GM19328 (cell line): Measurements from ENCODE around the gene GJA5.

Experiments used
- ATAC-seq: cut with Tn5 transposase; IDR thresholded peaks from one replicate; pipeline ENCODE4 v1.9.1; 2021; ENCODE audit warnings: mild to moderate bottlenecking, moderate library complexity; ENCODE audit not compliant: unreplicated experiment

Gene GJA5

DNA sequence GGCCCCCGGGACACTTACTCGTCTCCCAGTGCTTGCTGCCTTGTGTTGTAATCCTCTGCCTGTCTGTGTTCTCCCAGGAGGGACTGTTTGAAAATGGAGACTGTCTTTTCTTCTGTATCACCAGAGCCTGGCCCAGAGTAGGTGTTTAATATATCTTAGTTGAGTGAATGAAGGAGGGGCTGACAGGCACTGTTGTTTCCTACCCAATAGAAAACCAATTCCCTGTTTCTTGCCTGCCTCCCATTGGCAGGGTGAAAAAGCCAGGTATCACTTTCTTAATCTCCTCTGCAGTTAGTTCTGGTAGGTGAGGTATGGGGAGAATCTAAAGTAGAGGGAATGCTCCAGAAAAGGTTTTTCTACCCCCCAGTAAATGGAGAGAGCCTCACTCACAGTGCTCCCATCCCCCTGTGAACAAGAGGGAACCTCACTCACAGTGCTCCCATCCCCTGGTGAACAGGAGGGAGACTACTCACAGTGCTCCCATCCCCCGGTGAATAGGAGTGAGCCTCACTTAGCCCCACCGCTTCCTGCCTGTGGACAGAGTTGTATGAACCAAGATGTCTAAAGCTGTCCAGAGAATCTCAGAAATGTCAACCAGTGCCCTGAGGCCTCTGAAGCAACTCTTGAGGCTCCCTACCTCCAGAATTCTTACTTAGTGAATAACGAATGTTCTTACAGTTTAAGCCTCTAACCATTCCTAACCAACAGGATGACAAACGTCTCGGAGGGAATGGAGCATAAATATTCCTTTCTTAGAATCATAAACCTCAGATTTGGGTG lies at the start of gene GJA5:
TSS of gene GJA5 (minus strand) at position 122 of the 780 bp plus-strand sequence. CDS start 1,364 bp downstream, outside the sequence.
- no peak for ATAC-seq

DNA sequence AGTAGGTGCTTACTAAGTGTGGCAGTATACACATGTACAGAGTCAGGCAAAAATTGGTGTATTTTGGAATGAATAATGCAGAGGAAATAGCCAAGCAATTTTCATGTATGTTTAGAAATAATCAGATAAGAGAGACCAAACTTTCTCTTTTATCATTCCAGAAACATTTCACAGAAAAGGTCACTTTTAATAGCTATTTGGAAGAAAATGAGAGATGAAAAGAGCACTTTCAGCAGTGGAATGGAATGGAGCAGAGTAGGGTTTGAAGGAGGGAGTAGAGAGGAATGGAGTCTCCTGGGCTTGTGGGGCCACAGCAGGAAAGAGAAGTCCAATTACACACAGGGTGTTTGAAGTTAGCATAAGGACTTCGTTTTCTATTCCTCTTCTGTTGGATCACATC lies 48.8 kb upstream of the GJA5 start:
- no peak for ATAC-seq

DNA sequence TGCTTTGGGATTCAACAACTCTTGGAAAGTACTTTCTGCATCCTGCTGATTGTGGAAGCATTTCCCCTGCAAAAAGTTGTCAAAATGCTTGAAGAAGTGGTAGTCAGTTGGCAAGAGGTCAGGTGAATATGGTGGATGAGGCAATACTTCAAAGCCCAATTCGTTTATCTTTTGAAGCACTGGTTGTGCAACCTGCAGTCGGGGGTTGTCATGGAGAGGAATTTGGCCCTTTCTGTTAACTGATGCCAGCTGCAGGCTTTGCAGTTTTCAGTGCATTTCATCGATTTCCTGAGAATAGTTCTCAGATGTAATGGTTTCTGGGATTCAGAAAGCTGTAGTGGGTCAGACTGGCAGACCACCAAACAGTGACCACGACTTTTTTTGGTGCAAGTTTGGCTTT lies 47.6 kb upstream of the GJA5 start:
- no peak for ATAC-seq

DNA sequence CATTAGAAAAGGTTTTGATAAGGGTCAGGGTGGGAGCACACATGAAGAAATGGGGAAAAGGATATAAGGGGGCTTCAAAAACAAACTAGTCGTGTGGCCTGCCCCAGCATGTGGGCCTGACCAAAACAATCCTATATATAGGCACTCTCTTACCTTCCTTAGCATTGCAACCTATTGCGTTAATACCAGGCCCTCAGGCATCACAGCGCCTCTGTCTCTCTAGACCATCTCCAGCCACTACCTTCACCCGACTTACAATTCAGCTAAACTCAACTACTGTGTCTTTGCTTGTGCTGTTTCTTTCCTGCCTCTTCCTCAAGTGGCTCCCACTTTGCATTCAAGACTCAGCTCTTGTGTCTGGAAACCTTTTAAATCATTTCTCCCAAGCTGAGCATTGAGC lies 47.0 kb upstream of the GJA5 start:
- no peak for ATAC-seq

DNA sequence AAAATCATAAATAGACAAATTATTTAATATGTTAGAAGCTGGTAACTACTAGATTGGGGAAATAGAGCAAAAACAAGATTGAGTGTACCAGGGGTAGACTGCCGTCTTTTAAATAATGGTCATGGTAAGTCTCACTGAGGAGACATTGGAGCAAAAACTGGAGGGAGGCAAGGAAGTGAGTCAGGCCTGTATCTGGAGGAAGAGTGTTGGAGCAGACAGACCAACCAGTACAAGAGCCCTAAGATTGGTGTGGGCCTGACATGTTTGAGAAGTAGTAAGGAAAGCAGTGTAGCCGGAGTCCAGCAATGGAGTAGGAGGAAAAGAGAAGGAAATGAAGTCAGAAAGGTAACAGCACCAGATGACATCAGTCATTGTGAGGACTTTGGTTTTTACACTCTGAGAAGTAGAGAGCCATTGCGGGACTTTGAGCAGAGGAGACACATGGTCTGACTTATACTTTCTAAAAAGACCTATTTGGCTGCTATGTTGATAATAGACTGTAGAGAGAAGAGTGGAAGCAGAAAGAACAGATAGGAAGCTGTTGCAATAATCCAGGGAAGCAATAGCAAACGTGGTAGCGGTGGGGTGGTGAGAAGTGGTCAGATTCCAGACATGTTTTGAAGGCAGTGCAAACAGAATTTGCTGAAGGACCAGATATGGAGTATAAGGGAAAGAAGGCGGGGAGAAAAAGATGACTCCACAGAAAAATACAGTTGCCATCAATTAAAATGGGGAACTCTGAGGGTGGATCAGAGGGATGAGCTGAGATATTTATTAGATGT lies 44.7 kb upstream of the GJA5 start:
- ATAC-seq = no peak

DNA sequence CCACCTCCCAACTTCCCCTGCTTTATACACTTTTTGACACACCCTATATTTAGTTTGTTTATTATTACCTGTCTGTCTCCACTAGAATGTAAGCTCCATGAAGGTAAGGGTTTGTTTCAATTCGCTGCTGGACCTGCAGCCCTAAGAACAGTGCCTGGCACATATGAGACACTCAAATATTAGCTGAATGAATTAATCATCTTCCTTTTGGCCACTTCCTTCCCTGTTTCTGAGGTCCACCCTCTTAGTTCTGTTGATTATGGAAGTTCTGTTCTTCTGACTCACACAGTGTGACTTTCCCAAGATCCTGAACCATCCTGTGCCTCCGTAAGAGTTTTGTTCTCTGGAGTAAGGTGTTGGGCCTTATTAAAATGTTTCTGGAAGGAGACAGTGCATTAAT lies 40.4 kb upstream of the GJA5 start:
- ATAC-seq = no peak

DNA sequence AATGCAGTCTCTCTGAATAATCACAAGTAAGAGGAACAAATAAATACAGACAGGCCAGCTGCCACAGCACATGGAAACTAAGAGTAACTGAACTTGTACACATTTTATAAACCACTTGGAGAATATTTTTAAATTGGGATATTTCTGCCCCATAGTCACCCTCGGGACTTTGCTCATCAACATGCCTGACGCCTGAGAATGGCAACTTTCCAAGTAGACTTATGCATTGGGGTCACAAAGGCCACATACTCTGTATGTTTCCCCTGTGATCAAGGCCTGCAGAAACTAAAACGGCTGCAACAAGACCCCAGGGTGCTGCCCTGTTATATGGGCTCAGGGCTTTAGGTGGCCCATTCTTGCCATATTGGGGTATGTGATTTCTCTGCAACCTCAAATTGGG lies 38.3 kb upstream of the GJA5 start:
- ATAC-seq = no peak

DNA sequence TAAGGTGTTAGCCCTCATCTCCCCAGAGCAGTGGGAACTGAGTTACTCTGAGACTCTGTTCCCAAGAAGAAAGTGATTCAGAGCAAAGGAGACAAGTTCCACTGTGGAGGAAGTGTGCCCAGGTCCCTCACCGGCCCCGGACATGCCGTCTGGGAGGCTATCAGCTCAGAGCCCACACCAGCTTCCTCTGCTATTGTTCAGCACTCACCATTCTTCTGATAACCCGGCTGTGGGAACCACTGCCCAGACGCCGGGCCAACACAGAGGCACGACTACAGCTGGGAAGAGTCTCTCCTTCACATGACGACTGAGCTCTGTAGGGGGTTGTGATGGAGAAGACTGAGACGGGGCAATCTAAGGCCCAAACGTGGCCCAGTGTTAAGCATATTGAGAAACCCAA lies 34.2 kb upstream of the GJA5 start:
- ATAC-seq = no peak

DNA sequence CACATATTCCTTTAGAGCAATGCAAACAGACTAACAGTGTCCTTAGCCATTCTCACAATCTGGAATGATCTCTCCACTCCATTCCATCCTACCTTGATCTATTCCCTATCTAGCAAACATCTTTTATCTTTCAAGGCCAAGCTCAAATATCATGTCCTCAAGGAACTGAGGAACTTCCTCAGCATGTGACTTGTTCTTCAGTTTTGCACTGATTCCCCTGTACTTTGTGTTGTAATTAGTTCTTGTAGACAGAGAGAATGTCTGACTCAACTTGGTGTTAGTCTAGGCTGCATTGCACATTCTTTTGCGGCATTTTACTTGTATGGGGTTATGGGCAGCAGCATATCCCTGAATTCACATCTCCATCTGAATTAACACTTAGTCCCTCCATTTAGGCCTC lies 31.5 kb upstream of the GJA5 start:
- ATAC-seq = no peak

DNA sequence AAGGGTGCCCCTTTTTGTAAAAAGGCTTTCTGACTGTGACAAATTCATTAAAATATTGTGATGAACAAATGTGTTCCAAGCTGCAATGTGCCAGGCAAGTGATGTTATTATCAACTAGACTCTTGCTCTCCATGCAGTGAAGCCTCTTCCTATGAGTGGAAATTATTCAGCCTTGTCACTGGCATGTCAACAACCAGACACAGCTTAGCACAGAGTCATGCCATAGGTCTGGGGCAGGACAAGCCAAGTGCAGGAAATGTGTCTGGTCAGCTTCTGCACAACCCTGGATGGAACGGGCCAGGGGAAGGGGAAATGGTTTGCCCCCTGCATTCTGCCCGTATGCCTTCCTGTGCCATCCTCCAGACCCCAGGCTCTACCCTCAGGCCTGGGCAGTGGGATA lies 27.4 kb upstream of the GJA5 start:
- ATAC-seq = no peak

DNA sequence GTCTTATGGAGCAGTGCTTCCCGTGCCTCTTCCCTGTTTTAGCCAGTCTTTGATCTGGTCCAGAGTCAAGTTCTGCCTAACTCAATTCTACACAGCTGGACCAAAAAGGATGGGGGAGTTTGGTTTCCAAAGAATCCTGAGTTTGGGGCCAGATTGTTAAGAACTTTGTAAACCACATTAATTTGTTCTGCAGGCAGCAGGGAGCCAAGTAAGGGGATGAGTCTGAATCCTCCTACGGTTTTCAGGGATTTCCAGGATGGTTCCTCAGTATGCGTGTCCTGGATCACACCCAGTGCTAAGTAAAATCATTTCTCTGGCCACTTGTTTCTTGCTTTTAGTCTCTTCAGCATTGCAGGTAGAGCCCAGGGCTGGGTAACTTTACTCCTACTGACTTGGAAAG lies 26.1 kb upstream of the GJA5 start:
- no peak for ATAC-seq

DNA sequence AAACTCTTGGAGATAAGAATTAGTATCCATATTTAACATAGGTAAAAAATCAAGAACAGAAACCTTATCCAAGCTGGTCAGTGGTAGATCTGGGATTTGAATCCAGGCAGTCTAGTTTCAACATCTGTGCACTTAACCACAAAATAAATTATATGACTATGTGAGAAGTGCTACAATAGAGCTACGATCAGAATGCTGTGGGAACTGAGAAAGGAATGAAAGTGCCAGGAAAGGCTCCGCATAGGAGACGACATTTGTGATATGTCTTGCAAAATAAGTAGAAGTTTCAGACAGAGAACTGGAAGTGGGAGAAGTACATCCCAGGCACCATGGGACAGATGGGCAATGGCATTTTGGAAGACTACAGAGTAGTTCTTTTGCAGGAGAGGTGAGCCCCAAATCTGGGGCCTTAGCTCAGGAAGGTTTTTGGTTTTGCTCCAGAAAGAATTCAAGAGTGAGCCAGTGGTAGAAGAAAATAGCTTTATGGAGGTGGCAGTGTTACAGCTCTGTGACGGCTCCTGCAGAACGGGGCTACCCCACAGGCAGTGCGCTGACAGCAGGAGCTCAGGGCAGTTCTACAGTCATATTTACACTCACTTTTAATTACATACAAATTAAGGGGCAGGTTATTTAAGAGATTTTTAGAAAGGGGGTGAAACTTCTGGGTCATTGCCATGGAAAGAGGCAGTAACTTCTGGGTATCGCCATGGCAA lies 25.5 kb upstream of the GJA5 start:
- ATAC-seq = no peak

DNA sequence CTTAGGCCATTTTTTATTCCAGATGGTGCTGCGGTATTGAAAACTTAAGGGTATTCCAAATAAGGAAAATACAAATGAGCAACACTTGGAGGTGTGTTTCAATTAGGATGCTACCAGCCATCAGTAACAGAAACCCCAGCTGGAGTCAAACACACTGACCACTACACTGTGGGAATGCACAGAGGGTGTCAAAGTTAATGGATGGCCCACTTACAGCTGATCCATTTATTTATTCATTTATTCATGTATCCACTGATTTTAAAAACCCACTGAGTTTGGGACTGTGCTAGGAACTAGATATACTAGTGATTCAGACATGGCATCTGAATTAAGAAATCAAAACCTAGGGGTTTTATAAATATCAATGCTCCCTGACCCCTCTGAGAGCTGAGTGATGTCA lies 24.5 kb upstream of the GJA5 start:
- no peak for ATAC-seq

DNA sequence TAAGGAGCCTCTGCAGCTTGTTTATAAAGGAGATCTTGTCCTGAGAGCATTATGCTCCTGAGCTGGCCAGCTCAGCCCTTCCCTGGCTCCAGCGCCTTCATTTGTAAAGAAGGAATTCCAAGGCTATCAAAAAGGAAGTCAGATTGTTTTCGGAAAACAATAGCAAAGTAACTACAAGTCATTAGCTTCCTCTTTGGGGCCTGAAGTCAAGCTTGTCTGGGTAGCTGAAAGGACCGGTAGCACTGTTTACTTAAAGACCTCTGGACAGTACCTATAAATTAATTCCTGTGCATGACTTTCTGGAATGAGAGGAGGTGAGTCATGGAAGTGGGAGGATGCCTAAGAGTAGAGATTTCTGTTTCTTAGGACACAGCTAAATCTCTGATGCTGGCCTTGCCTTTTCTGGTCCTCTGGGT lies 20.7 kb upstream of the GJA5 start:
- no peak for ATAC-seq

DNA sequence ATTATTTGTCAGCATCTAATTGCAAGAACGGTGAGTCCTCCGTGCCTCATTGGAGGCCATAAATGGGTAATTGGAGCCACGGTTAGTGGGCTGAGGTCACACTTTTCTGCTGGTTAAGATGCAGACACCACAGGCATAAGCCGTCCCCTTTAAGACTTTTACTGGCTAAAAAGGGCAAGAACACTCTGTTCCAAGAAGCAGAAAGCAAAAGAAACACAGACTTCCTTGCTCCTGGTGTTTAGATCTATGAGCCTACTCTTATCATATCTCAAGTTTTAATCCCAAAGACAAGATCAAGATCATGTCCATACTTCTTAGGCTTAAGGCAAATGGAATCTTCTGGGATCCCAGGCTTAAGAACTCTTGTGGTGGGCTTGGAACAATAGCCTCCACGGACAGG lies 17.3 kb upstream of the GJA5 start:
- no peak for ATAC-seq

DNA sequence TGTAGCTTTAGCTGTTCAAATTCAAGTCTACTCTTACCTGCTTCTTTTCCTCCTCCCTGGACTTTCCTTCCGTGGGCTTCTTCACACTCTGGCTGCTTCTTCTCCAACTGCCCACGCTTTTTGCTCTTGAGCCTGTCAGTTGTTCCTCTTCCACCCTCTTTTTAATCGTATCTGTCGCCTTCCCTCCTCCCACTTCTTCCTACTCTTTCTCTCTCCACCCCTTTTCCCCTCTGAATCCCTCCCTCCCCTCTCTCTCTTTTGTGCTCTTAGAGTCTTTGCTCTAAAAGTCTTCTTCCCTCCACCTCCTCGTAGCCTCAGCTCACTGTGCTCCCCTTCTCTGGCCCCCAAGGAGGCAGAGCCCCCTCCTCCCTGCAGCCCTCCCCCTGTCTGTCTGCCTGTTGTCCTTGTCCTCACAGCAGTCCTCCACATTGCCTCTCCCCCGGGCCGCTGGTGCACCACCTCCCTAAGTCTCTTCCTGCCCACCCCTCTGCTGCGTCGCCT lies 12.9 kb upstream of the GJA5 start:
- ATAC-seq = no peak

DNA sequence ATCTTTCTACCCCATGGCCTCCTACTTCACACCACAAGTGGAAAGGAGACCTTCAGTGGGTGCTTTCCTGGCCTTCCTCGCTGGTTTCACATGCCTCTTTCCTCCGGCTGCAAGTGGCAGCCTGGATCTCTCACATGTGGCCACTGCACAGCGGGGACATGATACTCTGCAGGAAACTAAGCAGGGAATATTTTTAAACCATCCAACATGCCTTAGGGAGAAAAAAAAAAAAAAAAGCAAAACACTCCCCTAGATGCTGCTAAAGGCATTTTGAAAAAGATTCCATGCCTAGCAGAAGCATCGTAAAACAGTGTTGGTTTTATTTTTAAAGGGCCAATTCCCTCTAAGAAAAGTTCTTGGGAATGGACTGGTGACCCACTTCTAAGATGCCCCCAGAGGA lies 12.2 kb upstream of the GJA5 start:
- ATAC-seq = no peak

DNA sequence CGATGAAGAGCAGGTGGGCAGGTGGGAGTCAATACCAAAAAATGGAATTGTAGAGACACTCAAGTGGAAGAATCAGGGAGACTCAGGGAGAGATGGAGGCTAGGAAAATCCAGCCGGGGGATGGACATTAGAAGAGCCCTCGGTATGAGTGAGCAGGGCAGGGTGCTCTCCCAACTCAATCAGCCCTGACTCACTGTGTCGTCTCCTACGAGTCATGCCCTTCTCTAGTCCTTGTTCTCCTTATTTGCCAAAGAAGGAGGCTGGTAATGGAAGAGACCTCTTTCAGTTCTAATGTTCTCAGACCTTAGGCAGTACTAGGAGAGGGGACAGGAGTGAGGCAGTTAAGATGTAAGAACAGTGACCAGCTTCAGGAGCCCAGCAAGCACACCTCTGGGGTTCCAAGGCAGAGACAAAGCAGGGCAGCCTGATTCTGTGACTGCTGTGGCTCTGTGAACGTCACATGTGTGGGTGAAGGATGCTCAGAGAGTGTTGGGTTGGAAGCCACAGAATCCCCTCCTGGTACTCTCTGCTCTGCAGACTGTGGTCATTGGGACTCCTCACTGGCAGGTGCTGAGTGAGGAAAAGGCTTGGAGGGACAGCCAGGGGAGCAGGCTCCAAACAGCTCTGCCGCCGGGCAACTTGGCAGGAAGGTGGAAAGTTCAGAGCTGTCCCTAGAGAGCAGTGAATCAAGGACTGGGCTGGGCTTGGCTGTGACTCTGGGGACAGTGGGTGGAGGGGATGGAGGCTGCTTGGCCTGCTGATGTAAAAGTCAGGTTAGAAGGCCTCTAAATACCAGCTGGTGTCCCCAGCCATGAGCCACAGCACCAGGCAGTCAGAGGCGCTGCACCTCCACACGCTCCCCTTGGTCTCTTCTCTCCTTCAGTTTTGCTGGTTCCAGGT lies 11.1 kb upstream of the GJA5 start:
- ATAC-seq = no peak

DNA sequence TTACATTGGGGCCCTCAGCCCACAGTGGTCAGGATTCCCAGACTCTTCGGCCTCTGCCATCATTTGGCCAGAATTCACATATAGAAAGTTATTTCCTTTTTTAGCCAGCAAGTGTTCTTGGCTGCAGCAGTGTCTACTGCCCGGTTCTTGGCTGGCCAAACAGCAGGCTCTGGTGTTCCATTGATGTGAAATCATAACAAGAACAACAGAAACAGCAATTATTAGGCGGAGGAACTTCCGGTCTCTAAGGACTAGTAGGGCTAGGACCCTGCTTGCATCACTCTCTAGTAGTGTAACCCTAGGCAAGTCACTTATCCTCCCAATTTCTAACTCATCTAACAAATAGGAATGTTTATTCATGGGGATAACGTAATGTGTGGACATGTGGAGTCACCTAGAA lies 8.7 kb upstream of the GJA5 start:
- no peak for ATAC-seq

DNA sequence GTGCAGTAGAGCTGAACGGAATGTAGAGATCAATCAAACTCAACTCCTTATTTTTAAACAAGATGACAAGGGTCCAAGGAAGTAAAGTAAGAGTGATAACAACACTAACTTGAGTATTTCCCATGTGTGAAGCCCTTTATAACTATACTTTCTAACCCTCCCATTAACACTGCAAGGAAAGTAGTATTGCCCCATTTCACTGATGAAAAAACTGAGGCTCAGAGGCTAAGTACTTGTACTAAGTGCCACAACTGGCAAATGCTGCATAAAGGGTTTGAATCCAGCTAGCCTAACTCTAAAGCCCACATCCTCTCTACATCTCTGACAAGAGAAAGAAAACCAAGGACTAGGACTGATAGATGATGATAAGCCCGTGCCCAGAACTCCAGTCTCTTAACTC lies 8.2 kb upstream of the GJA5 start:
- no peak for ATAC-seq

DNA sequence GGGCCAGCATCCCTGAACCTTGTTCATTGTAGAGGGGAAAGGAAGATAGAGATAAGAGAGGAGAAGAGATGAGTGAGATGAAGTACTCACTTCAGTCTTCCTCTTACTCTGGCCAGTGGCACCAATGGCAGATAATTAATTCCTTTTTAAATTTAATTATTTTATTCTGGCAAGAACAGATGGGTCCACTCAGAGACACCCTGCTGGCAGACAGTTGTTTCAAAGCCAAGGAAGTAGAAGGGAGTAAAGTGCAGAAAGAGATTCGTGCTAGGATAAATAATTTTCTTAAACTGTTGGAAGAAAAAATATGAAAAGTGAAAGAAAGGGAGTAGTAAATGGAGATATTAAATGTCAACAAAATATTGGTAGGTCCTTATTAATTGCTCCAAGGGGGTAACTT lies 7.7 kb upstream of the GJA5 start:
- no peak for ATAC-seq
